ENCODE data around the gene ITIH2.

ITIH2 gene

GRCh38 chr10:7797582-7797981, 94.5 kb downstream of the ITIH2 start:
- DNase-seq (ENCODE audit: low read depth), result no peak

Measured in activated gamma-delta T cell treated with anti-CD3 and anti-CD28 coated beads, Interleukin-2, amount 50 U/mL, for 16 hours (primary cell).